ENCODE measurements around the gene EFEMP1. TPM values are rescaled to one million over a fixed set of nuclear protein-coding genes. Genes with fewer than 3 reads are reported as not detected.
A peak's percentile ranks its signal among the peaks of the same experiment; 100 is the strongest.

Gene EFEMP1
- total and polyA plus RNA-seq, 9 of the 15 experiments (the other 6 are each of a cell fraction or from before 2014, with no cell fraction given) = 0.05 to 6.2 (median 0.22) TPM

GRCh38 chr2:55885944-55886281 is 37.7 kb downstream of the EFEMP1 start (continued):
- TF ChIP-seq ZNF253 (CRISPR knock-in tag; conservative IDR thresholded peaks at IDR 0.05) (no peak), ZNF316 (IDR thresholded peaks at IDR 0.05) (peak; percentile 22; the same call in 1 of the 2 replicates), PHTF2 (CRISPR knock-in tag; IDR thresholded peaks at IDR 0.05) (no peak), HDAC3 (IDR thresholded peaks at IDR 0.05; ENCODE audit: borderline replicate concordance, partially characterized antibody) (no peak), BACH1 (tag; IDR thresholded peaks at IDR 0.05) (peak; percentile 57; the same call in 1 of the 2 replicates), CBFA2T3 (IDR thresholded peaks at IDR 0.05) (no peak), BMI1 (IDR thresholded peaks at IDR 0.05; ENCODE audit: low read length) (no peak), SLC30A9 (CRISPR knock-in tag; IDR thresholded peaks at IDR 0.05) (no peak), CLOCK (CRISPR knock-in tag; IDR thresholded peaks at IDR 0.05; ENCODE audit: borderline replicate concordance) (no peak), POLR3G (IDR thresholded peaks at IDR 0.05; ENCODE audit: extremely low read depth, insufficient read length, insufficient replicate concordance) (no peak), MTF1 (CRISPR knock-in tag; IDR thresholded peaks at IDR 0.05; ENCODE audit: borderline replicate concordance) (no peak), SAP30 (IDR thresholded peaks at IDR 0.05; ENCODE audit: borderline replicate concordance, insufficient read depth, low read depth, low read length, poor library complexity, severe bottlenecking) (no peak), ATF3 (IDR thresholded peaks at IDR 0.05) (no peak), ATF3 (CRISPR knock-in tag; conservative IDR thresholded peaks at IDR 0.05) (0 out of 2 replicates have a peak, but pooled peaks have one; percentile 35), HIVEP1 (CRISPR knock-in tag; IDR thresholded peaks at IDR 0.05) (no peak), MAFG (tag; conservative IDR thresholded peaks at IDR 0.05) (0 out of 2 replicates have a peak, but pooled peaks have one; percentile 76), MED1 (CRISPR knock-in tag; IDR thresholded peaks at IDR 0.05; ENCODE audit: borderline replicate concordance) (no peak), THRAP3 (IDR thresholded peaks at IDR 0.05; ENCODE audit: borderline replicate concordance) (no peak), MXD1 (CRISPR knock-in tag; IDR thresholded peaks at IDR 0.05; ENCODE audit: borderline replicate concordance, poor library complexity, severe bottlenecking) (no peak), ZNF644 (tag; IDR thresholded peaks at IDR 0.05; ENCODE audit: low read depth) (no peak)
- TF ChIP-seq, protein P1, sequence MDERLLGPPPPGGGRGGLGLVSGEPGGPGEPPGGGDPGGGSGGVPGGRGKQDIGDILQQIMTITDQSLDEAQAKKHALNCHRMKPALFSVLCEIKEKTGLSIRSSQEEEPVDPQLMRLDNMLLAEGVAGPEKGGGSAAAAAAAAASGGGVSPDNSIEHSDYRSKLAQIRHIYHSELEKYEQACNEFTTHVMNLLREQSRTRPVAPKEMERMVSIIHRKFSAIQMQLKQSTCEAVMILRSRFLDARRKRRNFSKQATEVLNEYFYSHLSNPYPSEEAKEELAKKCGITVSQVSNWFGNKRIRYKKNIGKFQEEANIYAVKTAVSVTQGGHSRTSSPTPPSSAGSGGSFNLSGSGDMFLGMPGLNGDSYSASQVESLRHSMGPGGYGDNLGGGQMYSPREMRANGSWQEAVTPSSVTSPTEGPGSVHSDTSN (CRISPR knock-in tag; IDR thresholded peaks at IDR 0.05; ENCODE audit: low read depth) = no peak
- TF ChIP-seq, protein P1 (tag; conservative IDR thresholded peaks at IDR 0.05; ENCODE audit: low read depth) = no peak
- TF ChIP-seq, protein P2, sequence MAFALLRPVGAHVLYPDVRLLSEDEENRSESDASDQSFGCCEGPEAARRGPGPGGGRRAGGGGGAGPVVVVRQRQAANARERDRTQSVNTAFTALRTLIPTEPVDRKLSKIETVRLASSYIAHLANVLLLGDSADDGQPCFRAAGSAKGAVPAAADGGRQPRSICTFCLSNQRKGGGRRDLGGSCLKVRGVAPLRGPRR (CRISPR knock-in tag; IDR thresholded peaks at IDR 0.05) = no peak

All from K562 (cell line).